Left renal cortex interstitium (tissue), 4 donors: Measurements from ENCODE around the gene IFNA2. TPM values are rescaled to one million over a fixed set of nuclear protein-coding genes. Genes with fewer than 3 reads are reported as not detected.
"Not testable (repeated sequence)": the region's sequence is repeated elsewhere in the genome, so short reads cannot be mapped to it uniquely, and the experiment has no call there.

Source experiments
- DNase-seq, 4 donors: peaks; one replicate each; pipeline ENCODE4 v3.0.0-alpha.2; 2013; ENCODE audit warnings: low read depth in 4 of 4, low spot score in 2 of 4, missing footprints in 1 of 4
- polyA plus RNA-seq, 4 donors: library from polyadenylated mRNA; unstranded; fragments of 120-200 nt; gene quantifications; one replicate each; pipeline ENCODE4 v1.2.1, GENCODE V29; 2013; ENCODE audit not compliant: insufficient read length in 4 of 4

Gene IFNA2
- not detected for polyA plus RNA-seq

- no peak for DNase-seq
Measured at GRCh38 chr9:21385131-21385670, at the start of gene IFNA2. TSS of gene IFNA2 (minus strand) at chr9:21385398. CDS start at chr9:21385329, 69 bp downstream.

- DNase-seq = not testable (repeated sequence)
Measured at GRCh38 chr9:21435015-21435383, 49.8 kb upstream of the IFNA2 start.

DNA sequence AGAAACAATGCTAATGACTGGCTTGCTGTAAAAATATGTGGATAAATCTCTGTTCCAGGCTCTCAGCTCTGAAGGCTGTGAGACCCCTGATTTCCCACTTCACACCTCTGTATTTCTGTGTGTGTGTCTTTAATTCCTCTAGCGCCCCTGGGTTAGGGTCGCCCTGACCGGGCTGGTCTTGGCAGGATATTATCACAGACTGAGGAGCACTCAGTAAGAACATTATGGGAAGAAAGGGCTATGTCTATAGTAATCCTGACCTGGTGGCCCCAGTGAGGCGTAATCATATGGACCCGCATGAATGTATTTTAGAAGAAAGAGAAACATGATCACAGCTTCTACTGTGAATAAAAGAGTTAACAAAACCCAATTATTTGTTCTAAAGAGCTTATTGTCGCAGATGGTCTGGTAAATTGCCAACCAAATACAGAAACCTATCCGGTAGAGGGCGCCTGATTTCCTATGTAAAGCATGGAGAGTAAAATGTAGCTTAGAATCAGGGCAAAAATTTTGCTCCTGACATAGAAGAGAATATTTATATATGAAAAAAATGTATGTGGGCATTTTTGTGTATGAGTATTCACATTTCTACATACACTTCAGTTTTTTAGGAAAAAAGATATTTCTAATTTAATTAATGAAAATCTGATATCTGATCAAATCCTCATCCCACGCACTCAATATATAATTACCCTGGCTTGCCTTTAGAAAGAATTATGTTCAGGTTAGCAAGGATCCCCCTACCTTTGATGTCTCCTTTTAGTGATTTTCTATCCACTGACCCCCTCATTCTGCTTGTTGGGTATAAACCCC is 49.2 kb upstream of the IFNA2 start:
- DNase-seq = no peak

- DNase-seq = no peak
Measured at GRCh38 chr9:21432672-21433425, 47.7 kb upstream of the IFNA2 start.

DNA sequence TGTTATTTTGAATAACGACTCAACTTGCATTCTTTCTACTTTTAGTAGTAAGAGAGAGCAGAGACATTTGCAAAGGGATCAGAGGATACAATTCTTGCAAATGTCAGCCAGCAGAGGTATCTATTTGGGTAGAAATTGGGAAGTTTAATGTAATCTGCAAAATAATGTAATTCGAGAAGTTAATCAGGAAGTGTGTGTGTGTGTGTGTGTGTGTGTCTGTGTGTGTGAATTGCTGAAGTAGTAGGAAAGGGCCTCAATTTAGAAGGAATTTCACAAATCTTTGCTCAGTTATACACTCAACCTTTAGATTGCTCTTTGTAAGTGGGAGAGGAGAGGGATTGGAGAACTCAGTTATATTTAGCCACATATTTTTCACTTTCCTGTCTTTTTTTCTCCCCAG is 44.0 kb upstream of the IFNA2 start:
- no peak for DNase-seq

GRCh38 chr9:21428235-21428634 is 43.0 kb upstream of the IFNA2 start:
- no peak for DNase-seq

DNA sequence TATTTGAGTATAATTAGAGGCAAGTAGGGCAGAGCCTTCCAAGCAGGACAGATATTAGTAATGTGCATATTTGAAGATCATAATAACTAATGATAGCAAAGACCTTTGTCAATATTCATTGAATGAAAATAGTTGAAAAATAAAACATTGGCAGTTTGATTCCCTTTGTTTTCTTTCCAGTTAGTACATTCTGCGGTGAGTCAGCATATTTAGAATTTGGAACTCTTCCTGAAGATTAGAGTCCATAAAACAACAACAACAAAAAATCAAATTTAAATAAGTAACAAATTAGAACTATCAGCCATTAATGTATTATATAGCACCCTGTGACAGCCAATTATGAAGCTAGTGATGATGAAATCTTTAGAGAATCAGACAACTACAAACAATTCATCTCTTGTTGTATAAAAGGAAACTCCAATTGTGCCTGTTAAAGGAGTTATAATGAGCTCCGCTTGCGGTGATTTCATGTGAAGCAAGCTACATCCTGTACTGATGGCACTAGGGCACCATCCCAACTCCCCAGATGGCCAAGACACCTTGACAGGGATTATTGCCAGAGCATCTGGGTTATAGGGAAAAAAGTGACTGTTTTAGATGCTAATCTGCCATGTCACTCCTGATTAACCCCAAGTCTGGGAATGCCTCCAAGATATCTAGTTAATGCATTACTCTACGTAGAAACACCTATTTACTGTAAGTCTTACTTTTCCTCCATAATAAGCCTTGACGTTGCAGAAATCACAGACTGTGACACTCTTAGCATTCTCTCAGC is 30.5 kb upstream of the IFNA2 start:
- no peak for DNase-seq

DNA sequence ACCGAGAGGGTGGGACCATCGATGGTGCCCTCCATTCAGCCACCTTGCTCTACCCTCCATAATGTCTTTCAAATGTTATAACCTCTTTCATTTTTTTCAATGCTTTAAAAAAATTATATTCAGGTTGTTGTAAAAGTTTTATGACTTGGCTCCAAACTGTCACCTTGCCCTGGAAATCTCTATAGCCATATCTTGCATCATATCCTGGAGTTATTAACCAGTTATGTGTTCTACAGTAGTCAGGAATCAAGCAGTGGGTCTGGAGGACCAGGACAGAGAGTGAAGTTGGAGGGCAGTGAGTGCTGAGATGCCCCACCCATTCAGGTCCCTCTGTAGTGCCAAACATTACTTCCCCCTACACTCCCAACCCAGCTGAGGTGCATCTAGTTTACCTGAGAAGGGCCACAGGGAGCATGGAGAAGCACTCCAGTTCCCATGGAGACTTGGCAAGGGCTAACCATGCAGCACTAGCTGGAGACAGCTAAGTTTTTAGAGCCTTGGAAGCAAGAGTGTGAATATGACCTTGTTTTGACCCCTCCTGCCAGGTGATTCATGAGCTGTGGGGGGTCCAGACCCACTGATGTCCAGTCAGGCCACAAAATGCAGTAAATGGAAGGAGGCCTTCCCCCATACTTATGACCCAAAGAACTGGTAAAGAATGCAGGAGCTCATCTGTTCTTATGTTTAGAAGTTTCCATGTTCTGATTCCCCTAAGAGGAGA is 29.2 kb upstream of the IFNA2 start:
- DNase-seq = no peak

DNA sequence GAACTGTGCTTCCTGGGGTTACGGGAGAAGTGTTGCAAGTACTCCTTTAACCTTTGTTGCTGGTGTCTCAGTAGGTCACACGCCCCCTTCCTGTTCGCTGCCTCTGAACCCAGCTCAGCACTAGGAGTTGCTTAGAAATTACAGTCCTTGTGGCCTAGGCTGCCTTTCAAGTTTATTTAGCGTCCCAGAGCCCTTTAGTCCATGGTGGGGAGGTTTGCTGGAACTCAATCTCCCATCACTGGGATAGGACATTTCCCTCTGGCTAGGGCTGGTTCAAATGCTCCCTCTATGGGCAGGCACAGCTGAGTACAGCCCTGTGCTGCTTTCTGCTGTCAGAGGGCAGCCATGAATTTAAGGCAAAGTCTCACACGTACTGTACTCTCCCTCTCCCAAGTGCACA is 28.4 kb upstream of the IFNA2 start:
- no peak for DNase-seq

GRCh38 chr9:21413151-21413550 is 28.0 kb upstream of the IFNA2 start:
- no peak for DNase-seq

DNA sequence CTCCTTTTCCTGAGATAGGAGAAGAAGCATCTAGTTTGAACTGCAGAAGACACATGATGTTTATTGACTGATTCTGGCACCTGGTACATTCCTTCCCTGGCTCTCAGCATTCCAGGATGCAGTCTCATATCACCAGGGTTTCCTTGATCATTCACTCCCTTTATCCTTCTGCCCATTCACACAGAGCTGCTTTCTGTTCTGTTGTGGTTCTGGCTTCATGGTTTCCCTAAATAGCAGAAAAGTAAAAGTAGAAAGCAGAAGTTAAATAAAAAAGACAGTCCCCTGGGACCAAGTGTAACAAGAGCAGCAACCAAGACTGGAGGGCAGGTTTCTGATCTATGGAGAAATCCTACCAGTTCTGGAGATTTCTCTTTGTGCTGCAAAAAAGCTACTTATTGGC is 26.9 kb upstream of the IFNA2 start:
- DNase-seq = no peak

GRCh38 chr9:21408817-21409216 is 23.6 kb upstream of the IFNA2 start, which contains the start of gene IFNA8:
TSS of gene IFNA8 (plus strand) at chr9:21409117. CDS start at chr9:21409177, 60 bp downstream.
- no peak for DNase-seq

DNA sequence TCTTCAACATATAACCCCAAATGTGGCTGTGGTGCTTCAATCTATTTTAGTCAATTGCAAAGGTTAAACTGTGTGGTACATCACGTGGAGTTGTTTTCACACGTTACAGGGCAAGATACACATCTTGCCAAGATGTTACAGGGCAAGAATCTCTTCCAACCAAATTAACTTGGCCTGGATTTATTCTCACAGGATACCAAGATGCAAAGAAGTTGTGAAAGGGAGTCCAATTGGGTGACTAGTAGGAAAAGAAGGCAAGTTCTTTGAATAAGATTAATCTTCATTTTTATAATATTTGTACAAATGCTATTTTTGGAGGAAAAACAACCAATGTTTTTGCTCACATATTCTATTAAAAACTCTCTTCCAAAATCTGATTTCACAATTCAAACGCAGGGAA is 18.9 kb upstream of the IFNA2 start:
- DNase-seq = no peak

DNA sequence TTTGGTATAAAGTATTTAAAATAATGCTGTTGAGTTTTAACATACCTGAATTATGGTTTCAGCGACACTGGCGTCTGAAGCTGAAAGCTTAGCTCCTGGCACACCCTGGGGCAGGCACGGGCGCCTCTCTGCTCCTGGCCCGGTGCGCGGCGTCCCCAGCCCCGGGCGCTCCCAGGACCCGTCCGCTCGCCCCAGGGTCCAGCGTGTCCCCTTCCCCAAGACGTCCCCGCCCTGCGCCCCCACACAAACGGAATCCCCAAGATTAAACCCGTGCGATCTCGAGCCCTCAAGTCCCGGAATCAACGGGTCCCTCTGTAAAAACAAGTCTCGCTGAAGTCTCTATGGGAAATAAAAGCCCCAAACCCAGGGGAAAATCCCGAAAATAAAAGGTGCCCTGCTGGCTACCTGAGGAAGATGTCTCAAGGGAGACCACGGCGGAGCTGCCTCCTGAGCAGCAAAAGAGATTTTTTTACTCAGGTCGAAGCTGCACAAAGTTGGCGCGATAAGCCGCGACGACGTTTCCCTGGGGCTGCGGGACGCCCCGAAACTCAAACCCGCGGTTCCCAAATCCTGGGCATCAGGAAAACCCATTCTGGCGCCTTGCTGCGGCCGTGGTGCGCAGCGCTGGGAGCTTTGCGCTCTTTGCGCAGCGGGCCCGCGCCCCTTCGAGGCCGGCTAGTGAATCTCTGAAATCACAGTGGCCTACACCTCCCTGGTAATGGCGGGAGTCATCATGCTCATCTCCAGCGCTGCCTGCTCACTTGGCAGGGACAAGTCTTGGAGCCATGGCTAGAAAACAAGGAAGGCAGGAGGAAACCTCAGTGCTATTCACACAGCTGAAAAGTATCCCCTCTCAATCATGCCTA is 17.4 kb upstream of the IFNA2 start:
- peak in 2 of 4 donors; percentile 8 to 9 for DNase-seq

DNA sequence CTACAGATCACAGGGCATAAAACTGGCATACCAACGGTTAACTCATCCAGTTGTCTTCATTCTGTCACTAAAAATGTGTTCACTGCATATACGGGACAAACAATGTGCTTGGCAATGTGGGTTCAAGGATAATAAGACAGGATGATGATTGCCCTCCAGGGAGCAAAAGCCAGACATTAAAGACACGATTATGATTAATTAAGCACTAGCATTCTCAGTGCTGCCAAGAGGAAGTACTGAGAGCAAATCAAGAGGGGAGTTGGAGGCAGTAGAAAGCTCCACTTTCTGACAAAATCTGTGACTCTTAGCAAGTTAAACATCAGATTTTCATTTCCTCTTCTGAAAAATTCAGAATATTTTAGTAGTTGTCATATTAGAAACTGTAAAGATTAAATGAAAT is 14.8 kb upstream of the IFNA2 start:
- DNase-seq = no peak

- no peak for DNase-seq
Measured at GRCh38 chr9:21398955-21399489, 13.8 kb upstream of the IFNA2 start.

DNA sequence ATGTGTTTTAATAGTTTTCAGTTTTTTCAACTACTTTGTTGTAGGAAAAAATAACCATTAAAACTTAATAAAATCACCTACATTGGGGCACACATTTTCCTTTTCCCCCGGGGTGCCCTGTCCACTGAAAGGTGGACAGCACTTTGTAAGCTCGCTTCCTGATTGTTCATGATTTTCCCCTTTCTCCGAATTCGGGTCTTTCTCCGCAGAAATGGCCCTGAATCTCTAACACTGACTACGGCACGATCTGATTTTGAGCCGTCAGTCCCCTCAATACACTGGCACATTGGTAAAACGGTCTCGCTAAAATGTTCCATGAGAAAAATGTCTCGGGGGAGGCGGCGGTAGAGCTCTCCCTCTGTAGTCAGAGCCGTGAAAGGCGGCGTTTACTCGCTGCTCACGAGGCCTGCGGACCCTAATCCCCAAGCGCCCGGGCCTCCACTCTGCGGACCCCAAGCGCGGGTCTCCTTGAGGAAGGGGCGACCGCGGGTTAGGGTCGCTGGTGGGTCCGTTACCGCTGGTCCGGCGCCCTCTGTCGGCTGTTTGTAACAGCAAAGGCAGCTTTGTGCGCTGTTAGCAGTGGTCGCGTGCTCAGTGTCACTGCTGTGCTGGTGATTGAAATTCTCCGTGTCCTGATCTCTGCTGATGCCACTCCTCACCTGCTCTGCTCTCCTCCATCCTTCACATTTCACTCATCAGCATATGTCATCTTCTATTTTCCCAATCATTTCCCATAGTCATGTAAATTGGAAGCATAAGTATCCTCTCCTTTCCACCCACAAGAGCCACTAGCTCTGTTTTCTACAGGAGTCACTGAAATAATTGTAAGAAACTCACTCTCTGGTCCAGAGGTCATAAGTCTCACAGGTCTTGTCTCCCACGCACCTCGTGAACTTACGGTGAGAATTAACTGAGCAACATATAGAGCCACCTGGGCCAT is 10.8 kb upstream of the IFNA2 start:
- peak in 3 of 4 donors; percentile 11 to 33 (median 32) for DNase-seq

DNA sequence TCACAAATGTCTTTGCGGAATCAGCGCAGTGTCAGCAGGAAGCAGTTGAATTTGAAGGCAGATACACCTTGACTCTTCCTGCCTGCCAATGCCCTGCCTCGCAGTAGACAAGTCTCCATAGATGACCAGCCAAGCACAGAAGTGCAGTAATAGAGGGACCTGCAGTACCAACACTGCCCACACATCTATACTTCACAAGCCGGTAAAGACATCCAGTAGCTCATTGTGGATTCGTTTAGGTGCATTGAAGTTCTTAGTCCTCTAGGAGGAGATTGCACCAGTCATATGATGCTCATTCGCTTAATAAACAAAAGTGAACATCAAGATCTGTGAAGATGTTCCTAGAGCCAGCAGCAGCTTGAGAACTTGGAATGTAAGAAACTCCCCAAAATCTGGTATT is 7.1 kb upstream of the IFNA2 start:
- no peak for DNase-seq
